ENCODE measurements around the gene SHPK.

Gene SHPK, protein sequence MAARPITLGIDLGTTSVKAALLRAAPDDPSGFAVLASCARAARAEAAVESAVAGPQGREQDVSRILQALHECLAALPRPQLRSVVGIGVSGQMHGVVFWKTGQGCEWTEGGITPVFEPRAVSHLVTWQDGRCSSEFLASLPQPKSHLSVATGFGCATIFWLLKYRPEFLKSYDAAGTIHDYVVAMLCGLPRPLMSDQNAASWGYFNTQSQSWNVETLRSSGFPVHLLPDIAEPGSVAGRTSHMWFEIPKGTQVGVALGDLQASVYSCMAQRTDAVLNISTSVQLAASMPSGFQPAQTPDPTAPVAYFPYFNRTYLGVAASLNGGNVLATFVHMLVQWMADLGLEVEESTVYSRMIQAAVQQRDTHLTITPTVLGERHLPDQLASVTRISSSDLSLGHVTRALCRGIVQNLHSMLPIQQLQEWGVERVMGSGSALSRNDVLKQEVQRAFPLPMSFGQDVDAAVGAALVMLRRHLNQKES

DNA sequence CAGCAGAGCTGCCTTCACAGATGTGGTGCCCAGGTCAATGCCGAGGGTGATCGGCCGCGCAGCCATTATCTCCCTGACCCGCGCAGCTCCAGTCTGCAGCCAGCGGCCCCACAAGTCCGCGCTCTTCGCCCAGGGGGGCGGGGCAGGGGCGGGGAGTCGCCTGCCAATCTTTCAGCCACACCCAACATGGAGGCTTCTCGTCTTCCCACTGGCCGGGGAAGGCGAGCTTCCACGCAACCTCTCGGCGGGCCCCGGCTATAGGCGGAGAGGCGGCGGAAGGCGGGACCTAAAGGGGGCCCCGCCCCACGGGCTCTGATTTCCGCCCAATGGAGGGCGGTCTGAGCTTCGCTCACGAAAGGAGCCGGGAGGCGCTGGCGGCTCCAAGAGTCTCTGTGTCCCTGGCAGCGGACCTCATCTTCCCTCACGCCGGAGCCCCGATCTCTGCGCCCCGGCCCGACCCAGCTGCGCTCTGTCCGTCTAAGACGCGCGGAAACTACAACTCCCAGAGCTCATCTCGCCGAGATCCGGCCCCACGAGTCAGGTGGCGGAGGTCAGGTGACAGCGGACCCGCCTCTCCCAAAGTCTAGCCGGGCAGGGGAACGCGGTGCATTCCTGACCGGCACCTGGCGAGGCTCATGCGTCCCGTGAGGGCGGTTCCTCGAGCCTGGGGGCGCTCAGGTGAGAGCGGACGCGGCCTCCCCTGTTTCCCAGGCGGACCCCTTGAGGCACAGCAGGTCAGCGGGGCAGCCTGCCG lies at the start of gene SHPK, which contains the start of gene CTNS:
Gene SHPK (minus strand): TSS at position 97 of the 754 bp plus-strand sequence. CDS start 31 bp downstream, at position 66.
Gene CTNS (plus strand): TSS at position 607 of the 754 bp plus-strand sequence. CDS start 3,447 bp downstream, outside the sequence.
- Histone ChIP-seq H3K27ac (ENCODE audit: extremely low read depth, low read depth, low read length) (peak within 1 kb of the TSS; percentile 83), H3K4me1 (ENCODE audit: control insufficient read depth, insufficient read depth, low read length) (peaks cover 2% of the 10 kb centered on the region), H3K4me3 (ENCODE audit: low read depth, low read length) (peak within 1 kb of the TSS; percentile 96), H3K9me3 (ENCODE audit: control insufficient read depth, insufficient read depth, low read depth, low read length) (no peaks in the 10 kb centered on the region), H3K36me3 (ENCODE audit: control insufficient read depth in 2 of 2, insufficient read depth in 1 of 2, low read length in 2 of 2) (peaks cover 4 to 26% of the 10 kb centered on the region in 2 experiments; a peak in 2 of 3 replicates)
- ChIA-PET POLR2A (interaction anchor here (0.5 to 3.8 kb wide), 33 partner anchors 9 to 911 kb away, joined by 3 to 75 read pairs (median 4); partner anchors contain the start of genes EMC6, HASPIN, NCBP3 and TAX1BP3), CTCF (interaction anchor here (0.6 to 1.4 kb wide), 6 partner anchors 10 to 797 kb away, joined by 3 to 5 read pairs (median 4); no protein-coding TSS in a partner anchor)
- no peak for TF ChIP-seq ZNF473 (tag by site-specific recombination; IDR thresholded peaks at IDR 0.05)
- no peak for TF ChIP-seq ZNF677 (tag by site-specific recombination; IDR thresholded peaks at IDR 0.05)
- TF ChIP-seq ZNF510 (tag by site-specific recombination; IDR thresholded peaks at IDR 0.05; ENCODE audit: insufficient replicate concordance) = no peak
- TF ChIP-seq ZNF76 (tag by site-specific recombination; IDR thresholded peaks at IDR 0.05; ENCODE audit: borderline replicate concordance, low read depth) = peak; percentile 96
- no peak for TF ChIP-seq ZNF248 (tag by site-specific recombination; IDR thresholded peaks at IDR 0.05)
- TF ChIP-seq ZNF335 (tag by site-specific recombination; conservative IDR thresholded peaks at IDR 0.05) = peak; percentile 93
- TF ChIP-seq ZNF621 (tag by site-specific recombination; IDR thresholded peaks at IDR 0.05) = no peak
- TF ChIP-seq ZNF548 (tag by site-specific recombination; IDR thresholded peaks at IDR 0.05) = no peak
- TF ChIP-seq ZXDB (tag by site-specific recombination; IDR thresholded peaks at IDR 0.05) = peak; percentile 62; the same call in 1 of the 2 replicates
- no peak for TF ChIP-seq ZNF174 (tag by site-specific recombination; IDR thresholded peaks at IDR 0.05)
- TF ChIP-seq GLIS2 (tag by site-specific recombination; IDR thresholded peaks at IDR 0.05) = peak; percentile 76
- no peak for TF ChIP-seq ZNF792 (tag by site-specific recombination; IDR thresholded peaks at IDR 0.05)
- TF ChIP-seq HOXD13 (CRISPR knock-in tag; IDR thresholded peaks at IDR 0.05; ENCODE audit: borderline replicate concordance) = no peak
- TF ChIP-seq ZNF121 (tag by site-specific recombination; IDR thresholded peaks at IDR 0.05) = no peak
- no peak for TF ChIP-seq ZNF155 (tag by site-specific recombination; IDR thresholded peaks at IDR 0.05)
- TF ChIP-seq, protein P1, sequence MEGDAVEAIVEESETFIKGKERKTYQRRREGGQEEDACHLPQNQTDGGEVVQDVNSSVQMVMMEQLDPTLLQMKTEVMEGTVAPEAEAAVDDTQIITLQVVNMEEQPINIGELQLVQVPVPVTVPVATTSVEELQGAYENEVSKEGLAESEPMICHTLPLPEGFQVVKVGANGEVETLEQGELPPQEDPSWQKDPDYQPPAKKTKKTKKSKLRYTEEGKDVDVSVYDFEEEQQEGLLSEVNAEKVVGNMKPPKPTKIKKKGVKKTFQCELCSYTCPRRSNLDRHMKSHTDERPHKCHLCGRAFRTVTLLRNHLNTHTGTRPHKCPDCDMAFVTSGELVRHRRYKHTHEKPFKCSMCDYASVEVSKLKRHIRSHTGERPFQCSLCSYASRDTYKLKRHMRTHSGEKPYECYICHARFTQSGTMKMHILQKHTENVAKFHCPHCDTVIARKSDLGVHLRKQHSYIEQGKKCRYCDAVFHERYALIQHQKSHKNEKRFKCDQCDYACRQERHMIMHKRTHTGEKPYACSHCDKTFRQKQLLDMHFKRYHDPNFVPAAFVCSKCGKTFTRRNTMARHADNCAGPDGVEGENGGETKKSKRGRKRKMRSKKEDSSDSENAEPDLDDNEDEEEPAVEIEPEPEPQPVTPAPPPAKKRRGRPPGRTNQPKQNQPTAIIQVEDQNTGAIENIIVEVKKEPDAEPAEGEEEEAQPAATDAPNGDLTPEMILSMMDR (tag by site-specific recombination; IDR thresholded peaks at IDR 0.05) = no peak
- no peak for TF ChIP-seq RBAK (tag by site-specific recombination; IDR thresholded peaks at IDR 0.05)
- TF ChIP-seq, protein P2, sequence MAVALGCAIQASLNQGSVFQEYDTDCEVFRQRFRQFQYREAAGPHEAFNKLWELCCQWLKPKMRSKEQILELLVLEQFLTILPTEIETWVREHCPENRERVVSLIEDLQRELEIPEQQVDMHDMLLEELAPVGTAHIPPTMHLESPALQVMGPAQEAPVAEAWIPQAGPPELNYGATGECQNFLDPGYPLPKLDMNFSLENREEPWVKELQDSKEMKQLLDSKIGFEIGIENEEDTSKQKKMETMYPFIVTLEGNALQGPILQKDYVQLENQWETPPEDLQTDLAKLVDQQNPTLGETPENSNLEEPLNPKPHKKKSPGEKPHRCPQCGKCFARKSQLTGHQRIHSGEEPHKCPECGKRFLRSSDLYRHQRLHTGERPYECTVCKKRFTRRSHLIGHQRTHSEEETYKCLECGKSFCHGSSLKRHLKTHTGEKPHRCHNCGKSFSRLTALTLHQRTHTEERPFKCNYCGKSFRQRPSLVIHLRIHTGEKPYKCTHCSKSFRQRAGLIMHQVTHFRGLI (tag by site-specific recombination; IDR thresholded peaks at IDR 0.05) = no peak
- peak; percentile 99 for TF ChIP-seq SP2 (tag by site-specific recombination; IDR thresholded peaks at IDR 0.05)
- no peak for TF ChIP-seq HOXA7 (CRISPR knock-in tag; IDR thresholded peaks at IDR 0.05; ENCODE audit: borderline replicate concordance)
- TF ChIP-seq ZNF521 (tag by site-specific recombination; IDR thresholded peaks at IDR 0.05) = no peak
- TF ChIP-seq ZNF324 (tag by site-specific recombination; IDR thresholded peaks at IDR 0.05) = peak; percentile 58; the same call in 1 of the 2 replicates
- no peak for TF ChIP-seq ZNF354C (tag by site-specific recombination; IDR thresholded peaks at IDR 0.05; ENCODE audit: borderline replicate concordance, low read depth)
- no peak for TF ChIP-seq ZFP3 (tag by site-specific recombination; IDR thresholded peaks at IDR 0.05; ENCODE audit: low read depth)
- TF ChIP-seq, protein P3, sequence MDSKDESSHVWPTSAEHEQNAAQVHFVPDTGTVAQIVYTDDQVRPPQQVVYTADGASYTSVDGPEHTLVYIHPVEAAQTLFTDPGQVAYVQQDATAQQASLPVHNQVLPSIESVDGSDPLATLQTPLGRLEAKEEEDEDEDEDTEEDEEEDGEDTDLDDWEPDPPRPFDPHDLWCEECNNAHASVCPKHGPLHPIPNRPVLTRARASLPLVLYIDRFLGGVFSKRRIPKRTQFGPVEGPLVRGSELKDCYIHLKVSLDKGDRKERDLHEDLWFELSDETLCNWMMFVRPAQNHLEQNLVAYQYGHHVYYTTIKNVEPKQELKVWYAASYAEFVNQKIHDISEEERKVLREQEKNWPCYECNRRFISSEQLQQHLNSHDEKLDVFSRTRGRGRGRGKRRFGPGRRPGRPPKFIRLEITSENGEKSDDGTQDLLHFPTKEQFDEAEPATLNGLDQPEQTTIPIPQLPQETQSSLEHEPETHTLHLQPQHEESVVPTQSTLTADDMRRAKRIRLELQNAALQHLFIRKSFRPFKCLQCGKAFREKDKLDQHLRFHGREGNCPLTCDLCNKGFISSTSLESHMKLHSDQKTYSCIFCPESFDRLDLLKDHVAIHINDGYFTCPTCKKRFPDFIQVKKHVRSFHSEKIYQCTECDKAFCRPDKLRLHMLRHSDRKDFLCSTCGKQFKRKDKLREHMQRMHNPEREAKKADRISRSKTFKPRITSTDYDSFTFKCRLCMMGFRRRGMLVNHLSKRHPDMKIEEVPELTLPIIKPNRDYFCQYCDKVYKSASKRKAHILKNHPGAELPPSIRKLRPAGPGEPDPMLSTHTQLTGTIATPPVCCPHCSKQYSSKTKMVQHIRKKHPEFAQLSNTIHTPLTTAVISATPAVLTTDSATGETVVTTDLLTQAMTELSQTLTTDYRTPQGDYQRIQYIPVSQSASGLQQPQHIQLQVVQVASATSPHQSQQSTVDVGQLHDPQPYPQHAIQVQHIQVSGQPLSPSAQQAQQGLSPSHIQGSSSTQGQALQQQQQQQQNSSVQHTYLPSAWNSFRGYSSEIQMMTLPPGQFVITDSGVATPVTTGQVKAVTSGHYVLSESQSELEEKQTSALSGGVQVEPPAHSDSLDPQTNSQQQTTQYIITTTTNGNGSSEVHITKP (tag by site-specific recombination; IDR thresholded peaks at IDR 0.05) = peak; percentile 84
- no peak for TF ChIP-seq OSR2 (tag by site-specific recombination; IDR thresholded peaks at IDR 0.05)
- no peak for TF ChIP-seq ZNF555 (tag by site-specific recombination; conservative IDR thresholded peaks at IDR 0.05)
- TF ChIP-seq, protein P4, sequence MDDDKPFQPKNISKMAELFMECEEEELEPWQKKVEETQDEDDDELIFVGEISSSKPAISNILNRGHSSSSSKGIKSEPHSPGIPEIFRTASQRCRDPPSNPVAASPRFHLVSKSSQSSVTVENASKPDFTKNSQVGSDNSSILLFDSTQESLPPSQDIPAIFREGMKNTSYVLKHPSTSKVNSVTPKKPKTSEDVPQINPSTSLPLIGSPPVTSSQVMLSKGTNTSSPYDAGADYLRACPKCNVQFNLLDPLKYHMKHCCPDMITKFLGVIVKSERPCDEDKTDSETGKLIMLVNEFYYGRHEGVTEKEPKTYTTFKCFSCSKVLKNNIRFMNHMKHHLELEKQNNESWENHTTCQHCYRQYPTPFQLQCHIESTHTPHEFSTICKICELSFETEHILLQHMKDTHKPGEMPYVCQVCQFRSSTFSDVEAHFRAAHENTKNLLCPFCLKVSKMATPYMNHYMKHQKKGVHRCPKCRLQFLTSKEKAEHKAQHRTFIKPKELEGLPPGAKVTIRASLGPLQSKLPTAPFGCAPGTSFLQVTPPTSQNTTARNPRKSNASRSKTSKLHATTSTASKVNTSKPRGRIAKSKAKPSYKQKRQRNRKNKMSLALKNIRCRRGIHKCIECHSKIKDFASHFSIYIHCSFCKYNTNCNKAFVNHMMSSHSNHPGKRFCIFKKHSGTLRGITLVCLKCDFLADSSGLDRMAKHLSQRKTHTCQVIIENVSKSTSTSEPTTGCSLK (tag by site-specific recombination; IDR thresholded peaks at IDR 0.05) = no peak

Data from HEK293 (cell line).